Fibroblast of villous mesenchyme (primary cell): ENCODE measurements around the gene VWF. TPM values are rescaled to one million over a fixed set of nuclear protein-coding genes. Genes with fewer than 3 reads are reported as not detected.

Experiments
- DNase-seq: peaks from one replicate; pipeline ENCODE4 v3.0.0-alpha.2; 2010; ENCODE audit warnings: low read depth
- H3K4me3 ChIP-seq: 2 replicates; pipeline ENCODE4 v1.5.1; 2011; ENCODE audit warnings: low read depth, mild to moderate bottlenecking, low read length
- CTCF ChIP-seq: IDR thresholded peaks from 2 replicates; pipeline ENCODE4 v1.5.1; 2012; ENCODE audit warnings: low read depth, mild to moderate bottlenecking, low read length; ENCODE audit not compliant: insufficient read depth
- total RNA-seq: library from RNA; depleted of rRNA; stranded (reverse); fragments of >200 nt; gene quantifications from 2 replicates; pipeline ENCODE4 v1.2.3, GENCODE V29; 2012

VWF gene
- total RNA-seq, 1 donor: under 0.01 TPM

- no peak overlapping the region for H3K4me3 ChIP-seq
- no peak for DNase-seq
- no peak for TF ChIP-seq CTCF
Measured at GRCh38 chr12:6077692-6078083, 46.8 kb downstream of the VWF start.

- no peak for TF ChIP-seq CTCF
- no peak for DNase-seq
- H3K4me3 ChIP-seq: no peak overlapping the region
Measured at GRCh38 chr12:6076776-6077691, 47.4 kb downstream of the VWF start.

- TF ChIP-seq CTCF: no peak
- DNase-seq: no peak
- no peak overlapping the region for H3K4me3 ChIP-seq
Measured at GRCh38 chr12:6076346-6076745, 48.1 kb downstream of the VWF start.

GRCh38 chr12:6074979-6075585, 49.4 kb downstream of the VWF start:
- DNase-seq: peak; percentile 53
- peak overlapping the region; percentile 27 for H3K4me3 ChIP-seq
- no peak for TF ChIP-seq CTCF

- TF ChIP-seq CTCF: no peak
- no peak for DNase-seq
- no peak overlapping the region for H3K4me3 ChIP-seq
Measured at GRCh38 chr12:6074427-6074826, 50.0 kb downstream of the VWF start.

GRCh38 chr12:6073426-6073825, 51.0 kb downstream of the VWF start:
- TF ChIP-seq CTCF: no peak
- no peak overlapping the region for H3K4me3 ChIP-seq
- no peak for DNase-seq

- H3K4me3 ChIP-seq: no peak overlapping the region
- peak; percentile 30 for TF ChIP-seq CTCF
- DNase-seq: peak; percentile 49
Measured at GRCh38 chr12:6072302-6072752, 52.1 kb downstream of the VWF start.
